Stimulated activated CD4-positive, alpha-beta T cell treated with anti-CD3 and anti-CD28 coated beads, Interleukin-1b, Interleukin-23, amount 100 ng/mL, for 24 hours (primary cell): ENCODE data around the gene TUBB4B.

Source experiments
- DNase-seq, 4 experiments: peaks; one replicate each; pipeline ENCODE4 v3.0.0-alpha.2; 2020; ENCODE audit warnings: low read depth in 4 of 4, low spot score in 1 of 4

The TUBB4B gene

GRCh38 chr9:137240841-137241489, at the start of gene TUBB4B:
Gene TUBB4B (plus strand): TSS chr9:137241287. CDS start chr9:137241361, 74 bp downstream.
- DNase-seq: peak; percentile 88 to 96 (median 94)

DNA sequence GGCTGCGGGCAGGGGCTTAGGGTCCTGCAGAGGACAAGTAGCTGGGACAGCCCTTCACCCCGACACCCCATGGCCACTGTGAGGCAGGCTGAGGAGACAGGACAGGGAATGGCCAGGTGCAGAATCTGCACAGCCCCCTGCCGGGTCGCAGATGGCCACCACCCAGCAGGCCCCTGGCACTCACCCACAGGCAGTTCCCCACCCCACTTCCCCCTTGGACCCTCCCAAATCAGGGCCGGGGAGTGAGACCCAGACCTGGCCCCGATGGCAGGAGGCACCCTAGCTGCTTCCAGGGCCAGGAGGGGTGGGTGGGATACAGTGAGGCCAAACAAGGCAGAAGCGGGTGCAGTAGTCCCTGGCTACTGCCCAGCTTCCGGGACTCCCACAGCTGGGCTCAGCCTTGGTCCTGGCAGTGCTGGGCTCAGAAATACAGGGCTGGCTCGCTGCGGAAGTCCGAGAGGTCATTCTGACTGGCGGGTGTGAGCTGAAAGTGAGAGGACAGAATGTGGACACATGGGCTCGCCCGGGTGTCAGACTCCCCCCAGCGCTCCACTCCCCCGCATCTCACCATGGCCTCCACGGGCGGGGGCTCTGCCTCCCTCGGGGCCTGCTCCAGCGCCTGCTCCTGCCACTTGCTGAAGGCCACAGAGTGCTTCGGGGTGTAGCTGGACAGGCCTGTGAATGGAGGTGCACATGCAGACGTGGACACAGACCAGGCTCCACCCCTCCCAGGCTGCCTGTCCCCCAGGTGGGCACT, 49.2 kb upstream of the TUBB4B start:
- DNase-seq: no peak

DNA sequence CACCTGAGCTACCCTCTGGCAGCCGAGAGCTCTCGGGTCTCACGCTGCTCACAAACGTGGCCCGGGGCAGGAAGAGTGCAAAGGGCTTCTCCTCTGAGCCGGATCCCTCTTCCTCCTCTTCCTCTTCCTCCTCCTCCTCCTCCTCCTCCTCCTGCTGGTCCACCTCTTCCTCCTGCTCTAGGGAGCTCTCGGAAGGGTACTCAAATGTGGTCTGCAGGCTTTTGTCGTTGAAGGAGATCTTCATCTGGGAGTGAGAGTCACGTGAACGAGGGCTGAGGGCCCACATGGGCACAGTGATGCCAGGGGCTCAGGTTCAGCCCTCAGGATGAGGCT, 48.7 kb upstream of the TUBB4B start:
- DNase-seq: no peak

GRCh38 chr9:137192859-137193258, 48.2 kb upstream of the TUBB4B start:
- no peak for DNase-seq

DNA sequence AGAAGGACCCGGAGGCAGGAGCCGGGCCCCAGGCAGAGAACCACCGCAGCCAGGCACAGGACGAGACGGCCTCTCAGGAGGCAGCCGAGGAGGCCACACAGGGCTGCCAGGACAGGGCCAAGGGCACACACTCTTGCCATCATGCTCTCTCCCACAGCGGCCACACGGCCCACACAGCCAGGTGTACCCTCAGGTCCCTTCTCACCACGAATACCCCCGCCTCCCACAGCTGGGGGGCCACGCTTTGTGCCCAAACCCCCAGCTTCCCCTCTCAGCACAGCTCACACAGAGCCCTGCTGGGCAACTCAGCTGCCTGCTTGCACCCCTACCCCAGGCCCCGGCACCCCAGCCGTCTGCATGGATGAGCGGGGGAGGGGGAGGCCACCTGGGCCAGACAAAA, 47.3 kb upstream of the TUBB4B start:
- DNase-seq: no peak

DNA sequence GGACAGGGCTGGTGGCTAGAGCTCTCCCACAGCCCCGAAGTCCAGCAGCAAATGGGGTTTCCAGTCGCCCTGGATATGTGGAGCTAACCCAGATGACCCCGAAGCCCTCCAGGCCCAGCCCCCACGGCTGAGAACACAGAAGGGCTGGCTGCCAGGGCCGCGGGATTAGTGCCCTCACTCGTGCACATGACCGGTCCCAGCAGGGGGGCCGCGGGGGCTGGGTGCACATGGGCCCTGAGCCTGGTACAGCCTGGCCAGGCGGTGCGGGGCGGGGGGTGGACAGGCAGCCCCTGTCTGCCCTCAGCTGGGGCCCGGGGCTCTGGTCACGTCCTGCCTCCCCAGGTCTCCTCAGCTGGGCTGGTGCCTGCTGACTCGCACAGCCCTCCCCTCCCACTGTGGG, 46.7 kb upstream of the TUBB4B start:
- DNase-seq: no peak

DNA sequence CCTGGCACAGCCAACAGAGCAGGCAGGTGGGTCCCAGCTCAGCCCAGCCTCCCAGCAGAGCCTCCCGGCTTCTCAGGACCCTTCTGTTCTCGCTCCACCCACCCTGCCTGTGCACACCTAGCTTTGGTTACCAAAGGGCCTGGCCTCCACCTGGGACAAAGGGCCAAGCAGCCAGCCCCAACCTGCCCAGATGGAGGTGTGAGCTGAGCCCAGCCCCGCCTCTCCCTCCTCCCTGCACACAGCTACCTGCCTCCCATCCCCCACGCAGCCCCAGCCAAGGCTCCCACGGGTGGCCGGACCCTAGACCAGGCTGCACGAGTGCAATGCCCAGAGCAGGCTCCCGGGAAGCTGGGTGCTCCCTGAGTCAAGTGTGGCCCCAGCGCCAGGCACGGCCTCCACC, 46.2 kb upstream of the TUBB4B start:
- no peak for DNase-seq

- DNase-seq: no peak
Measured at GRCh38 chr9:137195525-137196220, 45.4 kb upstream of the TUBB4B start.

GRCh38 chr9:137198051-137198901, 42.8 kb upstream of the TUBB4B start:
- DNase-seq: no peak

DNA sequence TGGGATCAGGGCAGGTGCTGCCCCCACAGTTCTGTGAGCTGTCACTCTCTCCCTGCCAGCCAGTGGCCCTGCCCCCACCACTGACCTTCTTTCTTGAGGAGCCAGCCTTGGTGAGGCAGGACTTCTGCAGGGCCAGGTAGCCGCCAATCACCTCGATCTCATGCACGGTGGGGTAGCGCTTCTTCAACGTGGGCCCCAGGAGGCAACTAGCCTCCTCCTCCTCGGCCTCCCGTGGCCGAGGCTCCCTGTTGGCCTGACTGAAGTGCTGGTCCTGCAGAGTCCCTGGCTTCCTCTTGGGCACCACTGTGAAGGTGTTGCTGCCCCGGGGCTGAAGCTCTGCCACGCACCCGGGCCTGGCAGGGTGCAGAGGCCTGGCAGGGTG, 42.2 kb upstream of the TUBB4B start:
- DNase-seq: no peak

GRCh38 chr9:137199411-137200121, 41.5 kb upstream of the TUBB4B start:
- DNase-seq: no peak

DNA sequence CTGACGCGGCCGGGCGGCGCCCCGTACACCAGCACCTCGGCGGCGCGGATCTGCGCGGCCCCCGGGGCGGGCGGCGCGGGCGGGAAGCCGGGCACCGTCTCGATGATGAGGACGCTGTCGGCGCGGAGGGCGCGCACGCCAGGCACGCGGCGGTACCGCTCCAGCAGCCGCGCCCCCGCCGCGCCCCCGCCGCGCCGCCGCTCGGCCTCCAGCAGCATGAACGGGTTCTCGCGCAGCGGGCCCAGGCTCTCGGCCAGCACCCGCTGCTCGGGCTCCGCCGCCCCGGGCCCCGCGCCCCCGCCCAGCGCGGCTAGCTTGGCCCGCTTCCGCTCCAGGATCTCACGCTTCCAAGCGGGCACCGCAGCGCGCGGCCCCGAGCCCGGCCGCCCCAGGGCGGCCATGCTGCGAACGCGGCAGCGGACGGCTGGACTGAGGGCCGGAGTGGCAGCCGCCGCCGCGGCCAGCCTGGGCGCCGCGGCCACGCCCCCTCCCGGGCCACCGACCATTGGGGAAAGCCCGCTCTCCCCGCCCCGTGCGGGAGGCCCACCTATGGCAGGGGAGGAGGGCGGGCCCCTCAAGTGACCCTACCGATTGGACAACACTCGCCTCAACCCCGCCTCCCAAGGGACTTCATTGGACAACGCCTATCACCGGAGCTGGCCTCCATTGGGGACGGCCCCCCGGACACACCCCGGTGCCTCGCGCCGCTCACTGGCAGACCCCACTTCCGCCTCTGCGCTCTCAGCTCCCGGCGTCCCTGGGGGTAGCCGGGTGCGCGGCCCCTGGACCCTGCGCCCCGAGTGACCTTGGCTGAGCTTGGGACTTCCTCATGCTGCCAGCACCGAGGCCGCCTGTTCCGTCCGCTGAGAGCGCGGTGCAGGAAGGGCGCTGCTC, 40.5 kb upstream of the TUBB4B start, which contains the start of gene TPRN:
TPRN (minus strand) TSS at position 431 of the 894 bp plus-strand sequence; CDS start at position 401, 30 bp downstream.
- peak; percentile 87 to 99 (median 97) for DNase-seq

DNA sequence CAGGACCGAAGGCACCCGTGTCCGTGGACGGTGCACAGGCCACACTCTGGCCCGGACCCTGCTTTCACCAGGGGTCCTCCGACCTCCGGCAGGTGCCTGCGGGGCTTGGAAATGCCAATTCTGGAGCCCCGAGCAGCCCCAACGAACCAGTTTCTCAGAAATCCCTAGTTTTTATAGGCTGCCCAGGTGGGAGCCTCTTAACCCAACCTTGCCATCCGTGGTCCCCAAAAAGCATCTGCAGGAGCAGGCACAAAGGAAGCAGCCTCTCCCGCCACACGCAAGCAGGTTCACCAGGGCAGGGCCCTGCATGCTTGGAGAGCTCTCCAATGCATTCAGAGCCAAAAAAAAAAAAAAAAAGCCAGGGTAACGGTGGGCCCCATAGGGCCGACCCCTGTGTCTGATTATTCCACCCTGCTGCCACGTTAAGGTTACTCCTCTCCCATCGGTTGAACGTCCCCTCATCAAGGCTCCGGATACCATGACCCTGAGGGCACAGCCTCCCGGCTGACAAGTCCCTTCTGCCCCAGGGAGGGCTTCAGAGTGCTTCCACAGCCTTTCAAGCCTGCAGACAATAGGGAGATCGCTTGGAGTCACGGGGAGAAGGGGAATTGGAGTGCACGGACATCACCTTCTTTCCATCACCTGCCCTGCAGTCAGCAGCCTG, 39.8 kb upstream of the TUBB4B start:
- DNase-seq: no peak

- no peak for DNase-seq
Measured at GRCh38 chr9:137202966-137203365, 38.1 kb upstream of the TUBB4B start.

GRCh38 chr9:137204731-137205125, 36.4 kb upstream of the TUBB4B start:
- no peak for DNase-seq

DNA sequence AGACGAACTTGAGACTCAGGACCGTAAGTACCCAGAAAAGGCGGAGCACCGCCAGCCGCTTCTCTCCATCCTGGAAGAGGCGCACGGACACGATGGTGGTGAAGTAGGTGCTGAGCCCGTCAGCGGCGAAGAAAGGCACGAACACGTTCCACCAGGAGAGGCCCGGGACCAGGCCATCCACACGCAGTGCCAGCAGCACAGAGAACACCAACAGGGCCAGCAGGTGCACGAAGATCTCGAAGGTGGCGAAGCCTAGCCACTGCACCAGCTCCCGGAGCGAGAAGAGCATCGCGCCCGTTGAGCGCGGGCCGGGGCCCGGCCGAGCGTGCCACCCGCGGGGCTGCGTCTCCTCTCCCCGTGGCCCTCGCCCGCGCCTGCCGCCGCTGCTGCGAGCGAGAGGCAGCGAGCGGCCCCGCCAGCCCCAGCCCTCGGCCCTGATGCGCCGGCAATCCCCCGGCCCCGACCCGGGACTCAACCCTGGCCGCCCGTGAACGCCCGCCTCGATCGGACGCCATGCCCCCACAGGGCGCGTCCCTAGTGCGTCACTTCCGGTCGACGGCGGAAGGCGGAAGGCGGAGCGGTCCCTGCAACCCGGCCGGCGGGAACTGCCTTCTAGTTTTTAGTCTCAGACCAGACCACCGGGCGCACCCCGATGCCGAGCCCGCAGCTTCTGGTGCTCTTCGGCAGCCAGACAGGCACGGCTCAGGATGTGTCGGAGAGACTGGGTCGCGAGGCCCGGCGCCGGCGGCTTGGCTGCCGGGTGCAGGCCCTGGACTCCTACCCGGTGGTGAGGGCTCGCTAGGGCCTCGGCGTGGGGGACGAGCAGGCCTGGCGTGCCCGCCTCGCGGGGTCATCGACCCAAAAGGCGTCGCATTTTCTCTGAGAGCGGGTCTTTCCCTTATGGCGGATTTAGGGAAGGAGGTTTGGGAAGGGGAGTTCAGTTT, 35.7 kb upstream of the TUBB4B start, which contains the start of the genes NDOR1 and TMEM203:
NDOR1 (plus strand) TSS at position 575 of the 944 bp plus-strand sequence; CDS start at position 653, 78 bp downstream.
TMEM203 (minus strand) TSS at position 523 of the 944 bp plus-strand sequence; CDS start at position 289, 234 bp downstream.
- peak; percentile 90 to 97 (median 94) for DNase-seq

- DNase-seq: no peak
Measured at GRCh38 chr9:137206602-137207001, 34.5 kb upstream of the TUBB4B start.

DNA sequence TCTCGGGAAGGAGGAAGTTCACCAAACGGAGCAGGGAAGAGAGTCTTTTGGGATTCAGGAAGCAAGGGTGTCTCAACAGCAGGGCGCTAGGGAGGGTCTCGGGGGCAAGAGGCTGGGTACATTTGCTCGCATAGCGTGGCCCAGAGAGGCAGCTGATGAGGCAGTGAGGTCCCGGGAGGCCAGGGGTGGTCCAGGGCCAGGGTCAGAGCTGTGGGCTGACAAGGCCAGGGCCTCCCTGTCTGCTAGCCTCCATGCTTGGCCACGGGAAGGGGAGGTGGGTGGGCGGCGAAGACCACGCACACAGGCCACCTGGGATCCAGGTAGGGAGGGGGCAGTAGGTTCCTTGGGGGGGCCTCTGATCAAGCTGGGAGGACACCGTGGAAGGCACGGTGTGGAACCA, 29.6 kb upstream of the TUBB4B start:
- no peak for DNase-seq
